ENCODE measurements around the gene C9orf72.
"Not testable (repeated sequence)": the region's sequence is repeated elsewhere in the genome, so short reads cannot be mapped to it uniquely, and the experiment has no call there.

C9orf72 gene

DNA sequence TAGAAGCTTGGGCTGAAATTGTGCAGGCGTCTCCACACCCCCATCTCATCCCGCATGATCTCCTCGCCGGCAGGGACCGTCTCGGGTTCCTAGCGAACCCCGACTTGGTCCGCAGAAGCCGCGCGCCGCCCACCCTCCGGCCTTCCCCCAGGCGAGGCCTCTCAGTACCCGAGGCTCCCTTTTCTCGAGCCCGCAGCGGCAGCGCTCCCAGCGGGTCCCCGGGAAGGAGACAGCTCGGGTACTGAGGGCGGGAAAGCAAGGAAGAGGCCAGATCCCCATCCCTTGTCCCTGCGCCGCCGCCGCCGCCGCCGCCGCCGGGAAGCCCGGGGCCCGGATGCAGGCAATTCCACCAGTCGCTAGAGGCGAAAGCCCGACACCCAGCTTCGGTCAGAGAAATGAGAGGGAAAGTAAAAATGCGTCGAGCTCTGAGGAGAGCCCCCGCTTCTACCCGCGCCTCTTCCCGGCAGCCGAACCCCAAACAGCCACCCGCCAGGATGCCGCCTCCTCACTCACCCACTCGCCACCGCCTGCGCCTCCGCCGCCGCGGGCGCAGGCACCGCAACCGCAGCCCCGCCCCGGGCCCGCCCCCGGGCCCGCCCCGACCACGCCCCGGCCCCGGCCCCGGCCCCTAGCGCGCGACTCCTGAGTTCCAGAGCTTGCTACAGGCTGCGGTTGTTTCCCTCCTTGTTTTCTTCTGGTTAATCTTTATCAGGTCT is at the start of gene C9orf72:
TSS of gene C9orf72 (minus strand) at position 564 of the 716 bp plus-strand sequence. CDS start 6,361 bp downstream, outside the sequence.
- DNase-seq (ENCODE audit: low read depth) = peak; percentile 87

DNA sequence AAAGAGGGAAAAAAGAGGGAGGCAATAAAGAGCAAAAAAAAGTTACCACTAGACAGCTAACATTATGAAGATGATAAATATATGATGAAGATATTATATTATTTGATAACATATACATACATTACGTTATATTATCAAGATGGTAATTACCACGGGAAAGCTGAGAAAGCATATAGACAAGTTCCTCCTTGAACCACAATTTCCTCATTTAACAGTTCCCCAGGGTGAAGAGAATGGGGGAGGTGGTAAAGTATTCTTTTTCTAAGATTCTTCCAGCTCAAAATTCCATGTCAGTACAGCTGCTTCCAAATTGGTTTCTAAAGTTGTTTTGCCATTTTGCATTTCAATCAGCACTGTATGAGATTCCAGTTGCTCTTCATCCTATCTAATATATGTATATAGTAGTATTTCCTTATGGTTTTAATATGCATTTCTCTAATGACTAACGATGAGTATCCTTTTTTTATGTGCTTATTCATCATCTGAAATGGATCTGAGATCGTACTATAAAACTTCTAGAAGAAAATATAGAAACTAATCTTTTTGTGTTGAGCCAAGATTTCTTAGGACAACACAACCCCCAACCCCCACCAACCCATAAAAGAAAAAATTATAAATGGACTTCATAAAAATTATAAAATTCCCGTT is 49.5 kb upstream of the C9orf72 start:
- no peak for DNase-seq (ENCODE audit: low read depth)

DNA sequence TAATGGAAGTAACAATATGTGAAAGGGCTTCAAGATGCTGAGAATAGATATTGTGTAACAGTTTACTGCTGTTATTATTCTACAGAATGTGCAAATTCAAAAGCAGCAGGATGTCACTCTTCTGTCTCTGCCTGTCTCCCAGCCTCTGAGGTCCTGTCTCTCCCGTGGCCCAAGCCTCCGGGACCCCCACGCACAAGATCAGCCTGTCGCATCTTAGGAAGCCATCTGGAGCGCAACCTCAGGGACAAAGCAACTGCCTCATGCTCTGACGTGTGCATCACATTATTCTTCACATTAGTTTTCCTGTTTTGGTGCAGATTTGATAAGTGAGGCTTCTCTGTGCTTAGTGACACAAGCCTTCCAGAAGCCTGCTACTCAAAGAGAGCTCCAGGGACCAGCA is 46.5 kb upstream of the C9orf72 start:
- no peak for DNase-seq (ENCODE audit: low read depth)

DNA sequence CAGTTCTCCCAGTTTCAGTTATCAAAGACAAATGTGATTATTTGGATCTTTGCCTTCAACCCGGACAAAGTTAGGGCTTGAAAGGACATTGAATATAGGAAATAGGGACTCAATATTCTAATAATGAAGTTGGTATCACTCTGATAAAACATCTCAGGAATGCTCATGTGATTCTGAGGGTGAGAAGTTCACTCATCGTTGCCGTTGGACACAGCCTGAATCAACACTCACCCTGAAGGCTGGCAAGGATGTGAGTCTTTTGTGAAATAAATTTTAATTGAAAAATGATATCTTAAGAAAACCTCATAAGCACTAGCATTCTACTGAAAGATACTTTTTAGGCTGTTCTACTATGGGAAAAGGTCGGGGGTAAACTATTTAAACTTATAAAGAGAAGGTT is 44.8 kb upstream of the C9orf72 start:
- no peak for DNase-seq (ENCODE audit: low read depth)

- DNase-seq (ENCODE audit: low read depth) = no peak
Measured at GRCh38 chr9:27614551-27614950, 41.3 kb upstream of the C9orf72 start.

DNA sequence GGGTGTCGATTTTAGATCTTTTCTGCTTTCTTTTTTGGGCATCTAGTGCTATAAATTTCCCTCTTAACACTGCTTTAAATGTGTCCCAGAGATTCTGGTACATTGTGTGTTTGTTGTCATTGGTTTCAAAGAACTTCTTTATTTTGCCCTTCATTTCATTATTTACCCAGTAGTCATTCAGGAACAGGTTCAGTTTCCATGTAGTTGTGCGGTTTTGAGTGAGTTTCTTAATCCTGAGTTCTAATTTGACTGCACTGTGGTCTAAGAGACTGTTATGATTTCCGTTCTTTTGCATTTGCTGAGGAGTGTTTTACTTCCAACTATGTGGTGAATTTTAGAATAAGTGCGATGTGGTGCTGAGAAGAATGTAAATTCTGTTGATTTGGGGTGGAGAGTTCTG is 38.8 kb upstream of the C9orf72 start:
- not testable (repeated sequence) for DNase-seq (ENCODE audit: low read depth)

DNA sequence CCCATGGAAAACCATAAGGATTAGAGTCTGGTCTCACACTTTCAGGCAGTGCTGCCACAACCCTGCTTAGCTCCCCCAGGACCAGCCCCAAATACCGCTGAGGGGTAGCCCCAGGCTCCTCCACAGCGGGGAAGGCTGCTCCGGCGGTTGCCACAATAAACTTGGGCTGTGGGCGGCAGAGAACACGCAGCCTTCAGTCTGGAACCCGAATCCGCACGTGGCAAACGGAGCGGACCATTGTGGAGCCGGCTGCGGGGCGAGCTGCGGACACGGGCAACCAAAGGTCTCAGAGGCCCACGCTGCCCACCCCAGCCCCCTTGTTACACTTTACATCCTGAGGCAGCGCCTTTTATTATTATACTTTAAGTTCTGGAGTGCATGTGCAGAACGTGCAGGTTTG is 37.3 kb upstream of the C9orf72 start:
- DNase-seq (ENCODE audit: low read depth) = no peak

GRCh38 chr9:27602954-27603353 is 29.7 kb upstream of the C9orf72 start:
- DNase-seq (ENCODE audit: low read depth) = no peak

GRCh38 chr9:27602142-27602861 is 29.0 kb upstream of the C9orf72 start:
- no peak for DNase-seq (ENCODE audit: low read depth)

DNA sequence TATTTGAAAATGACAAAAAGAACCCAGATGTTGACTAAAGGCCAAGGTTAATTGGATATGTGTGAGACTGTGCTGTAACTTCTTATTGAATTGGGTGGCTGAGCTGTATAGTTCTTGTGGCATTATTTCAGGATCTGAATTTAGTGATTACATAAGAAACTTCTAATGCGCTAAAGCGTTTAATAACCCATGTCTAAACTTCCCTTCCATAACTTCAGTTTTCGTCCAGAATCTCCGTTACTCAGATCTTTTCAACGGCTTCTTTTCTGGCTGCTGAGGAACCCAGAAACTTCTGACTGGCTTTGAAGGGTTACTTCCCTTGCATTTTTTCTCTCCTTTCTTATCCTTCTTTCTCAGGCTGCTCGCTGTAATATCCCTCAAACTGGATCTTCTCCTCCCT is 28.1 kb upstream of the C9orf72 start:
- DNase-seq (ENCODE audit: low read depth) = no peak

- DNase-seq (ENCODE audit: low read depth) = no peak
Measured at GRCh38 chr9:27600256-27600655, 27.0 kb upstream of the C9orf72 start.

- DNase-seq (ENCODE audit: low read depth) = no peak
Measured at GRCh38 chr9:27599870-27600238, 26.6 kb upstream of the C9orf72 start.

GRCh38 chr9:27599102-27599869 is 26.0 kb upstream of the C9orf72 start:
- no peak for DNase-seq (ENCODE audit: low read depth)

DNA sequence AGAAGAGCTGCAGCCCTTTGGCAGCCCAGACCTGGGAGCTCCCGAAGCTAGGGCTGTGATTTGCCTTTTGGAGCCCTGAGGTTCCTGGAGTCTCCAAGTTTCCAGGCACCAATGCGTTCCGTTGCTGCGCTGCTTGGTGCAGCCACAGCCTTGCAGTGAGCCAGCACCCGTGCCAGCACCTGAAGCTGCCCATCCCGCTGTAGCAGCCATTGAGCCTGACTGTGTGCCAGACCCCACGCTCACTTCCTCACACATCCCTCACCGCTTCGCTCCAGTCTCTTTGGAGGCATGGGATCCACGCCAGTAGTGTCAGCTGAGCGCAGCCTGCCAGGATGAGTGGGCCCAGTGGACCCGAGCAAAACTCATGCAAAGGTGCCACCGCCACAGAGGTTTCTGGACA is 22.5 kb upstream of the C9orf72 start:
- no peak for DNase-seq (ENCODE audit: low read depth)

GRCh38 chr9:27591672-27592071 is 18.4 kb upstream of the C9orf72 start:
- DNase-seq (ENCODE audit: low read depth) = no peak

DNA sequence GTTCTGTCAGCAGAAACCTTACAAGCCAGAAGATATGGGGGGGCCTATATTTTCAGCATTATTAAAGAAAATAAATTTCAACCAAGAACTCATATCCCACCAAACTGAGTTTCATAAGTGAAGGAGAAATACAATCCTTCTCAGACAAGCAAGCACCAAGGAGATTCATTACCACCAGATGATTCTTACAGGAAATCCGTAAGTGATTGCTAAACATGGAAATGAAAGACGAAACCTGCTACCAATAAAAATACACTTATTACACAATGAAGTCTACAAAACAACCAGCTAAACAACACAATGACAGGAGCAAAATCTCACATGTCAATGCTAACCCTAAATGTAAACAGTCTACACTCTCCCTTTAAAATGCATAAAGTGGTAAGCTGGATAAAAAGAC is 17.8 kb upstream of the C9orf72 start:
- DNase-seq (ENCODE audit: low read depth) = no peak

DNA sequence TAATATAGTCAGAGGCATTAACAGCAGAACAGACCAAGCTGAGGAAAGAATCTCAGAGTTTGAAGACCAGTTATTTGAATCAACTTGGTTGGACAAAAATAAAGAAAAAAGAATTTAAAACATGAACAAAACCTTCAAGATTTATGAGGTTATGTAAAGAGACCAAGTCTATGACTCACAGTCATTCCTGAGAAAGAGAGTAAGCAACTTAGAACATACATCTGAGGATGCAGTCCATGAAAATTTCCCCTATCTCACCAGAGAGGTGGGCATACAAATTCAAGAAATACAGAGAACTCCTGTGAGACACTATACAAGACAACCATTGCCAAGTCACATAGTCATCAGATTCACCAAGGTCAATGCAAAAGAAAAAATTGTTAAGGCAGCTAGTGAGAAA is 17.4 kb upstream of the C9orf72 start:
- DNase-seq (ENCODE audit: low read depth) = no peak

- no peak for DNase-seq (ENCODE audit: low read depth)
Measured at GRCh38 chr9:27589462-27589861, 16.2 kb upstream of the C9orf72 start.

GRCh38 chr9:27586304-27586703 is 13.0 kb upstream of the C9orf72 start:
- no peak for DNase-seq (ENCODE audit: low read depth)

DNA sequence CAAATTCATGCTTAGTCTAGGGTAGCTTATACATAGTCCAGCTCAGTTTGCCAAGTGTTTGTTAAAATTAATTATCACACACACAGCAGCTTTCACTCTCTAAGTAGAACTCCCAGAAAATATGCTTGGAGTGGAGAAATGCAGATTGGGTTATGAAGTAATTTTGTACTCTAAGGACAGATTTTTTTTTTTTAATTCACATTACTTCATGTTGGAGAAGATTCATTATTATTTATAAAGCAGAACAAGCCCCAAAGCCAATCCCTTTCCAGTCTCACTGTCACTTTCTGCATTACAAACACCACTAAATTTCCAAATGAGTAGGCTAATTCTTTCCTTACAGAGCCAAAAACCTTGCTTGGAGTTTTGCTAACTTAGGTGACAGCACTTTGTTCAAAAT is 11.7 kb upstream of the C9orf72 start:
- DNase-seq (ENCODE audit: low read depth) = no peak

DNA sequence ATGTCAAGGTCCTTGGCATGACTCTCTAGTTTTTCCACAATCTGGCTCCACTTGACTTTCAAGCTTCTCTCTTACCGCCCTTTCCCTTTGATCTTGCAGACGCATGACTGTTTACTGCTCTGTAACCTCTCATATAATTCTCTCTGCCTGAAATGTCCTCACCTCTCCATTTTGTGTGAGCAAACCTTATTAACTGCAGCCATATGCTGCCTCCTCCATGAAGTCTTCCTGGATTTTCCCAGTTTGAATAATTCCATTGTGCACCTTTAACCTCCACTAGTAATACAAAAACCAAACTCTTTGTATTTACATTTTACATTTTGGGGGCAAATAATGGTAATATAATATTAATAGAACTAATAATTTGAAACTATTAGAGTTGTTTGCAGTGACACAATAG is 9.5 kb upstream of the C9orf72 start:
- no peak for DNase-seq (ENCODE audit: low read depth)

DNA sequence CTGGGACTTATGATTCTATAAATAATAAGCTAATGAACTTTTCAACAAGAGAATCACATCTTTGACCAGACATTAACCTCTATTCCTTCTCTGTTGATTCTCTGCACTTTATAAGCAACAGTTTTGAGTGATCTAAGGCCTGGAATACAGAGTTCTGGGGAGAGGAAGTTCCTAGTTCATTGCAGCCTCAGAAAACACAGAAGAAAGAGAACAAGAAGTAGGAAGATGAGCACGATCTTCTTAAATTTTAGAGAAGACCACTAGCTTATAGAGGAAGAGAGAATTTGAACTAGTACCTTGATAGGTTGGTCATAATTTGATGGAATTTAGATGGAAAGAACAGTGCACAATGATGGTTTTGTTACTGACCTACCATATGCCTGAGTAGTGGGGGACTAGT is 8.5 kb upstream of the C9orf72 start:
- DNase-seq (ENCODE audit: low read depth) = no peak
